ENCODE measurements around the gene DMRTA1. TPM values are rescaled to one million over a fixed set of nuclear protein-coding genes. Genes with fewer than 3 reads are reported as not detected.

Gene DMRTA1, protein sequence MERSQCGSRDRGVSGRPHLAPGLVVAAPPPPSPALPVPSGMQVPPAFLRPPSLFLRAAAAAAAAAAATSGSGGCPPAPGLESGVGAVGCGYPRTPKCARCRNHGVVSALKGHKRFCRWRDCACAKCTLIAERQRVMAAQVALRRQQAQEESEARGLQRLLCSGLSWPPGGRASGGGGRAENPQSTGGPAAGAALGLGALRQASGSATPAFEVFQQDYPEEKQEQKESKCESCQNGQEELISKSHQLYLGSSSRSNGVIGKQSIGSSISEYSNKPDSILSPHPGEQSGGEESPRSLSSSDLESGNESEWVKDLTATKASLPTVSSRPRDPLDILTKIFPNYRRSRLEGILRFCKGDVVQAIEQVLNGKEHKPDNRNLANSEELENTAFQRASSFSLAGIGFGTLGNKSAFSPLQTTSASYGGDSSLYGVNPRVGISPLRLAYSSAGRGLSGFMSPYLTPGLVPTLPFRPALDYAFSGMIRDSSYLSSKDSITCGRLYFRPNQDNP
- total RNA-seq, result not detected
- not detected for polyA plus RNA-seq

DNA sequence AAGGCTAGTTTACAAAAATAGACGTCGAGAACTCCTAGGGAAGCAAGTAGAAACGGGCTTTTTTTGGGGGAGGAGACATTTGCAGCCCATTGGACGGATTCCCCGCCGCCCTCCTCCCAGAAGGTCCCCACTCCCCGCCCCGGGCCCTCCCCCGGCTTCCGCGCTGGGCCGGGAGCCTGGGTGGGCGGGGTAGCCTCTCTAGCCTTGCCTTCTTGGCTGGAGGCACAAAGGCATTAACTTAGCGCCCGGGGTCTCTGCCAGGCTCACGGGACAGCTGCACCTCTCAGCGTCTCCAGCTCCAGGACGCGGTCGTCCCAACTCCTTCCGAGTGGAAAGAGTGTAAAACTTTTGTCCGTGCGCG is at the start of gene DMRTA1:
Gene DMRTA1, plus strand, starts transcription at position 236 of the 361 bp plus-strand sequence. CDS start 242 bp downstream, outside the sequence.
- Mint-ChIP-seq H3K36me3 (no peaks in the 10 kb centered on the region), H3K27ac (no peak within 1 kb of the TSS), H3K4me1 (peaks cover 0 to 10% (median 7%) of the 10 kb centered on the region in 4 donors), H3K27me3 (peaks cover 47% of the 10 kb centered on the region), H3K4me3 (peak within 1 kb of the TSS in 3 of 4 donors; percentile 35 to 48 (median 40)), H3K9me3 (no peaks in the 10 kb centered on the region)
- Histone ChIP-seq H3K9me3 (ENCODE audit: control insufficient read depth in 2 of 2, low read length in 2 of 2) (no peaks in the 10 kb centered on the region), H3K27me3 (ENCODE audit: control insufficient read depth, insufficient read depth, low read length) (peaks cover 29% of the 10 kb centered on the region), H3K4me3 (ENCODE audit: low read depth, low read length) (no peak within 1 kb of the TSS), H3K36me3 (ENCODE audit: control insufficient read depth, insufficient read depth, low read length) (no peaks in the 10 kb centered on the region), H3K27ac (ENCODE audit: insufficient read depth, low read length, poor library complexity, severe bottlenecking) (no peak within 1 kb of the TSS), H3K4me1 (ENCODE audit: control insufficient read depth, insufficient read depth, low read length, poor library complexity, severe bottlenecking) (peaks cover 11% of the 10 kb centered on the region)
- peak in 1 of 3 donors; percentile 7 for DNase-seq
- no peak for ATAC-seq (ENCODE audit: low read depth in 2 of 2)

DNA sequence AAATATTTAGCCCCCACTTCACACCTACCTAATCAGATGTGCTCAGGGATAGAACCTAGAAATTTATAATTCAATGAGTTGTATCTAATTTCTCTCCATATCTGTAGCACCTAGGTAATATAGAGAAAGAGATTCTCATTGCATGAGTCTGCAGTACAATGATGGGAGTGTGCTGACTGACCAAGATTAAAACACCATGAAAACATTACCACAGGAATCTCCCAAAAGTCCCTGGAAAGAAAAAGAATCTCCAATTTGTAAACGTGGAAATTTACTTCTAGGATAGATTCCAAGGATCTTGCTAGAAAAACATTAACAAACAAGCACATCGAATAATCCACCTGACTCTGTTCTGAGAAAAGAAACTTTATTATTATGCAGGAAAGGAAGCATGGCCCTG is 45.0 kb upstream of the DMRTA1 start:
- H3K4me3 ChIP-seq (ENCODE audit: low read depth, low read length), result no peak overlapping the region
- no peak overlapping the region for H3K4me3 Mint-ChIP-seq
- H3K27ac ChIP-seq (ENCODE audit: insufficient read depth, low read length, poor library complexity, severe bottlenecking), result no peak overlapping the region
- H3K27me3 Mint-ChIP-seq, result peaks cover 5% of the 10 kb centered on the region
- H3K27ac Mint-ChIP-seq, result no peak overlapping the region
- no peaks in the 10 kb centered on the region for H3K9me3 ChIP-seq (ENCODE audit: control insufficient read depth in 2 of 2, low read length in 2 of 2)
- H3K36me3 ChIP-seq (ENCODE audit: control insufficient read depth, insufficient read depth, low read length), result no peaks in the 10 kb centered on the region
- DNase-seq, result no peak
- peaks cover 0 to under 1% (median 0%) of the 10 kb centered on the region in 7 donors for H3K9me3 Mint-ChIP-seq
- no peak for ATAC-seq (ENCODE audit: low read depth in 2 of 2)
- no peaks in the 10 kb centered on the region for H3K4me1 Mint-ChIP-seq
- no peaks in the 10 kb centered on the region for H3K36me3 Mint-ChIP-seq
- no peaks in the 10 kb centered on the region for H3K27me3 ChIP-seq (ENCODE audit: control insufficient read depth, insufficient read depth, low read length)
- no peaks in the 10 kb centered on the region for H3K4me1 ChIP-seq (ENCODE audit: control insufficient read depth, insufficient read depth, low read length, poor library complexity, severe bottlenecking)

DNA sequence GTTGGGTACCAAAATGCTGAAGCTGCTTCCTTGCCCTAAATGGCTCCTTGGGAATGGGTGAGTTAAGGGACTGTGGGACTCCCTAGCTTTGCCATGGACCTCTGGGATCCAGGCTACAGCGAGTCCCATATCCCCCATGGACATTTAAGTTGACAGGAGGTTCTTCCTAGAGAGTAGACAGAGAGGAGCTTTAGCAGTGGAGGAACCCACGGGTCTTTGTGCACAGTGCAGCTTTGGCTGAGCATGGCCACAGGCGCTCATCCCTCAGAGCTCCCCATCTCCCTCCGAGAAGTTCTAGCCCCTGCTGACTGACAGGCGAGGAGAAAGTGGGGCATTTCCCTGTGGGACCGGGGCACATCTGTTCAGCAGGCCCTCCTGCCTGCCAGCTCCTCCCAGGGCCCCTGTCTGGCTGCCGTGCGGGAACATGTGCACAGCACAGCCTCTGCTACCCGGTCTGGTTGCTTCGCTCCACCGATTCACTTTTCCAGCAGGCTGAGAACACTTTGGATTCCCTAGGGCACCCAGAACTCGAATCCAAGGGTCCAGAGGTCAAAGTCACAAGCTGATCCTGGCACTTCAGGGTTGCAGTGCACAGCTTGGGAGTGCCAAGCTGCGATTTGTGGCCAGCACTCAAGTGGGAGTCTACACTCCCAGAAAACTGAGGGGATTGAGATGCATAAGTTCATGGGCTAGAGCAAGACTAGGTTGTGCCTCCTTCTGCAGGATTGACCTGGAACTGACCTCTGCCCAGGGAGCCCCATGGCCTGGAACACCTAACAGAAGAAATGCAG is 40.6 kb upstream of the DMRTA1 start:
- Mint-ChIP-seq H3K27me3 (peaks cover 5% of the 10 kb centered on the region), H3K36me3 (no peaks in the 10 kb centered on the region), H3K9me3 (no peaks in the 10 kb centered on the region), H3K4me3 (no peak overlapping the region), H3K4me1 (no peaks in the 10 kb centered on the region), H3K27ac (no peak overlapping the region)
- no peaks in the 10 kb centered on the region for H3K9me3 ChIP-seq (ENCODE audit: control insufficient read depth in 2 of 2, low read length in 2 of 2)
- H3K27ac ChIP-seq (ENCODE audit: insufficient read depth, low read length, poor library complexity, severe bottlenecking), result no peak overlapping the region
- ATAC-seq (ENCODE audit: low read depth in 2 of 2) (no peak), DNase-seq (no peak)
- no peaks in the 10 kb centered on the region for H3K27me3 ChIP-seq (ENCODE audit: control insufficient read depth, insufficient read depth, low read length)
- H3K36me3 ChIP-seq (ENCODE audit: control insufficient read depth, insufficient read depth, low read length), result no peaks in the 10 kb centered on the region
- no peaks in the 10 kb centered on the region for H3K4me1 ChIP-seq (ENCODE audit: control insufficient read depth, insufficient read depth, low read length, poor library complexity, severe bottlenecking)
- no peak overlapping the region for H3K4me3 ChIP-seq (ENCODE audit: low read depth, low read length)

DNA sequence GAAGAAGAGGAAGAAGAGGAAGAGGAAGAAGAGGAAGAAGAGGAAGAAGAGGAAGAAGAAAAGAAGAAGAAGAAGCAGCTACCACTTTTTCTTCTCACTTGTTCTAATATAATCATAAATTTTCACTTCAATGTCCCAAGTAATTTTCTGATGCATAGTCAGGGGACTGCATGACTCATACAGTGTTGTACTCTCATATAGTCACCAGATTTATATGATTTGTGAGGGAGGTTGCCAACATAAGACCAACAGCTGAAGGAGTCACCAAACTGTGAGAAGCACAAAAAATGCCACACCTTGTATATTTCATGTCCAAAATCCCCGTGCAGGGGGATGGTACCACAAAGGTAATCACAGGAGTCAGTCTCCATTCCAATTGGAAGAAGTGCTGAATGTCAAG is 32.7 kb upstream of the DMRTA1 start:
- Mint-ChIP-seq H3K27ac (no peak overlapping the region), H3K9me3 (peaks cover 0 to 2% (median 0%) of the 10 kb centered on the region in 7 donors), H3K27me3 (no peaks in the 10 kb centered on the region), H3K4me1 (no peaks in the 10 kb centered on the region), H3K4me3 (no peak overlapping the region), H3K36me3 (no peaks in the 10 kb centered on the region)
- ATAC-seq (ENCODE audit: low read depth in 2 of 2), result no peak
- no peak overlapping the region for H3K27ac ChIP-seq (ENCODE audit: insufficient read depth, low read length, poor library complexity, severe bottlenecking)
- no peaks in the 10 kb centered on the region for H3K36me3 ChIP-seq (ENCODE audit: control insufficient read depth, insufficient read depth, low read length)
- no peaks in the 10 kb centered on the region for H3K4me1 ChIP-seq (ENCODE audit: control insufficient read depth, insufficient read depth, low read length, poor library complexity, severe bottlenecking)
- no peaks in the 10 kb centered on the region for H3K27me3 ChIP-seq (ENCODE audit: control insufficient read depth, insufficient read depth, low read length)
- DNase-seq, result no peak
- H3K9me3 ChIP-seq (ENCODE audit: control insufficient read depth in 2 of 2, low read length in 2 of 2), result no peaks in the 10 kb centered on the region
- H3K4me3 ChIP-seq (ENCODE audit: low read depth, low read length), result no peak overlapping the region

DNA sequence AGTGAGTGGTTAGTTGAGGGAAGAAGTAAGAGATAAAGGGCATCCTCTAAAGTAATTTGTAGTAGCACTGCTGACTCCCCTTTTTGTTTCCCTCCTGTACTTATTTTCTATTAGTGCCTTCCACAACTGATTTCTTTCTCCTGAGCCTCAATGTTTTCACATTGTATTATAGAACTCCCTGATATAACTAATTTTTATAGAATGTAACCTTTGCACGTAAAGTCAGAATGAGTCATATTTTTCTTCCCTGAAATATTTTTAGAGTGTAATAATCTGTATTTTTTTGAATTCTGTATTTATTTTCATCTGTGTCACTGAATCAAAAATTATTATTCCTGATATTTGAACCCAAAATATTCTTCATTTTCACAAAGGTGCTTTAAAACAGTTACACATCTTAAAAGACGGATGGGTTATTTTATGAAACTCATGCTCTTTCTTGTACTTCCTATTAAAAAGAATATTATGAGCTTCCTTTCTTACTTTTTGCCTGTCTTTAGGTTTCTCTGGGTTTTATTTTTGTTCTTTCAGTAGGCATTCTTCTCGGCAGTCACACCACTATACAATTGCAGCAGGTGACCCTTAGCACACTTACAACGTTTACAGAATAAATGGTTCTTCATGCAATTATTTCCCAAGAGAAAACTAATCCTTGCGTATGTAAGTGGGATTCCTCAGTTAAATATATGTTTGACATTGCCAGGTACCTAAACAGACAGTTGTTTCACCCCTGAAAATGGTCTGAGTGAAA is 30.5 kb upstream of the DMRTA1 start:
- ATAC-seq (ENCODE audit: low read depth in 2 of 2) (no peak), DNase-seq (no peak)
- H3K36me3 Mint-ChIP-seq, result no peaks in the 10 kb centered on the region
- H3K27ac Mint-ChIP-seq, result no peak overlapping the region
- H3K4me3 Mint-ChIP-seq, result no peak overlapping the region
- H3K27ac ChIP-seq (ENCODE audit: insufficient read depth, low read length, poor library complexity, severe bottlenecking), result no peak overlapping the region
- H3K4me1 Mint-ChIP-seq, result no peaks in the 10 kb centered on the region
- no peaks in the 10 kb centered on the region for H3K27me3 ChIP-seq (ENCODE audit: control insufficient read depth, insufficient read depth, low read length)
- no peaks in the 10 kb centered on the region for H3K9me3 ChIP-seq (ENCODE audit: control insufficient read depth in 2 of 2, low read length in 2 of 2)
- H3K27me3 Mint-ChIP-seq, result no peaks in the 10 kb centered on the region
- peaks cover 0 to 2% (median 0%) of the 10 kb centered on the region in 7 donors for H3K9me3 Mint-ChIP-seq
- no peak overlapping the region for H3K4me3 ChIP-seq (ENCODE audit: low read depth, low read length)
- H3K36me3 ChIP-seq (ENCODE audit: control insufficient read depth, insufficient read depth, low read length), result no peaks in the 10 kb centered on the region
- no peaks in the 10 kb centered on the region for H3K4me1 ChIP-seq (ENCODE audit: control insufficient read depth, insufficient read depth, low read length, poor library complexity, severe bottlenecking)

DNA sequence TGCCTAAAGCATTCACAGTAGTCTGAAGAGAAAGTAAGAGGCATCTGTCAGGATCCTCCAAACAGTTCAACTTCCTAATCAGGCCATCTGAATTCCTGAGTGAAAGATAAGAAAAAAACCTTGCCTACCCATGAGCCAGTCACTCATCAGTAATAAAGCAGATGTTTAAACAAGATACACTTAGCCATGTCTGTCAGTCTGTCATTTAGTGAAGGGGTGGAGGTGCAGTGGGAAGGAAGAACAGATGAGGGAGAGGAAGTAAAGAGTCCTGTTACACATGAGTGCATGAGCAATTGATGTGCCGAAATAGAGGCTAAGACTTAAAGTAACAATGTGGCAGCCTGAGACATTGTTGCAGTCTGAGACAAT is 29.9 kb upstream of the DMRTA1 start:
- Mint-ChIP-seq H3K9me3 (peaks cover 0 to 2% (median 0%) of the 10 kb centered on the region in 7 donors), H3K4me3 (no peak overlapping the region), H3K27ac (no peak overlapping the region), H3K27me3 (no peaks in the 10 kb centered on the region), H3K36me3 (no peaks in the 10 kb centered on the region), H3K4me1 (no peaks in the 10 kb centered on the region)
- no peaks in the 10 kb centered on the region for H3K27me3 ChIP-seq (ENCODE audit: control insufficient read depth, insufficient read depth, low read length)
- no peaks in the 10 kb centered on the region for H3K36me3 ChIP-seq (ENCODE audit: control insufficient read depth, insufficient read depth, low read length)
- DNase-seq (no peak), ATAC-seq (ENCODE audit: low read depth in 2 of 2) (no peak)
- no peaks in the 10 kb centered on the region for H3K9me3 ChIP-seq (ENCODE audit: control insufficient read depth in 2 of 2, low read length in 2 of 2)
- H3K4me1 ChIP-seq (ENCODE audit: control insufficient read depth, insufficient read depth, low read length, poor library complexity, severe bottlenecking), result no peaks in the 10 kb centered on the region
- no peak overlapping the region for H3K27ac ChIP-seq (ENCODE audit: insufficient read depth, low read length, poor library complexity, severe bottlenecking)
- no peak overlapping the region for H3K4me3 ChIP-seq (ENCODE audit: low read depth, low read length)

DNA sequence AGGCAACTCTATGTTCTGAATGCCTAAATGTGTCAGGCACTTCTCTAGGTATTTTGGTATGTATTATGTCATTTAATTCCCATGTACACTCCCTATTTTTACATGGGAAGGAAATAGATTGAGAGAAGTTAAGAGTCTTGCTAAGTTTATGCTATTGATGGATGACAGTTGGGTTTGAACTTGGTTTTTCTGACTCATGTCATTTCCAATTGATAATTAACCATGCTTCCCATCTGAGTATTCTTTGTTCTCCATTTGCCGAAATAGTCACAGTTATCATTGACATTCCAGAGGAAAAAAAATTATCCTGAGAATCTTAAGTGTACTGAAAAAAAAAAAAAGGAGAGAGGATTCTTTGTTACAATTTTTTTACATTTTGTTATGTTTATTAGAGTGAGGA is 23.1 kb upstream of the DMRTA1 start:
- no peaks in the 10 kb centered on the region for H3K36me3 Mint-ChIP-seq
- no peak overlapping the region for H3K4me3 ChIP-seq (ENCODE audit: low read depth, low read length)
- no peaks in the 10 kb centered on the region for H3K9me3 ChIP-seq (ENCODE audit: control insufficient read depth in 2 of 2, low read length in 2 of 2)
- no peaks in the 10 kb centered on the region for H3K4me1 ChIP-seq (ENCODE audit: control insufficient read depth, insufficient read depth, low read length, poor library complexity, severe bottlenecking)
- H3K36me3 ChIP-seq (ENCODE audit: control insufficient read depth, insufficient read depth, low read length), result no peaks in the 10 kb centered on the region
- no peaks in the 10 kb centered on the region for H3K27me3 ChIP-seq (ENCODE audit: control insufficient read depth, insufficient read depth, low read length)
- H3K27ac ChIP-seq (ENCODE audit: insufficient read depth, low read length, poor library complexity, severe bottlenecking), result no peak overlapping the region
- no peak overlapping the region for H3K4me3 Mint-ChIP-seq
- DNase-seq (no peak), ATAC-seq (ENCODE audit: low read depth in 2 of 2) (no peak)
- H3K9me3 Mint-ChIP-seq, result peaks cover 0 to 2% (median 0%) of the 10 kb centered on the region in 7 donors
- H3K27ac Mint-ChIP-seq, result no peak overlapping the region
- no peaks in the 10 kb centered on the region for H3K4me1 Mint-ChIP-seq
- no peaks in the 10 kb centered on the region for H3K27me3 Mint-ChIP-seq
